ENCODE data around the gene FKBP2.

FKBP2 gene

DNA sequence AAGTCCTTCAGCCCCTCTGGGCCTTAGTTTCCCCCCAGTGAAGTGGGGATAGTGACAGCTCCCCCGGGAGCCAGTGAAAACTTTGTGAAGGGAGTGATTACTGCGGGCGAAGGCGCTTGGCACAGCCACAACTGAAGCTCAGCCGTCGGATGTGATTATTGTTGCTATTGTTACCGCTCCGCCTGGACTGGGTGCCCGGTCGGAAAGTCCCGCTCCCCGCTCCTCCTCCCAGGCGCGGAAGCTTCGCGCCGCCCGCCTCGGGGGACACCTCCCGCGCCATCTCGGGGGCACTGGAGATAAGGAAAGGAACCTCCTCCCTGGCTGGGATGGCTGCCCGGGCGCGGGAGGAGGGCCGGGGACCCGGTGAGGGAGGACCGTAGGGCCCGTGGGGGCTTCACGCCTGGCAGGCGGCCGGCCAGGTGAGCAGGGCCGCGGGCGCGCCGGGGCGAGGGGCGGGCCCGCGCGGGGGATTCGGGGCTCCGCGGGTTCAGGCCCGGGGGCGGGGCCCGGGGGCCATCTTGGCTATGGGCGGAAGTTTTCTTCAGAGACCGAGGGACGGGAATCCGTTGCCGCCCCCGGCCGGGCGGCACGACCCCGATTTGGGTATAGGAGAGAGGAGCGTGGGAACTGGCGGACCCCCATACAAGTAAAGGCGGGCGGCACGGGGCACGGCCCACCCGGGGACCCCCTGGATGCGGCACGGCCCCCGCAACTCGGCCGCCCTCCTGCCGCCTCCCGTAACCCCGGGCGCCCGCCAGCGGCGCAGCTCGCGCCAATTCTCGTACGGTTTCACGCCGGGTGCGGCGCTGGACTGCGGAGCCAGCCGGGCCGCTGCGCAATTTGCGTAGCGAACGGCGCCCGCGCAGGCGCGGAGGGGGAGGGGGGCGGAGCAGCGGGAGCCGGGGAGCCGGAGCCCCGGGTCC is 44.3 kb downstream of the FKBP2 start, which contains the start of gene GPR137:
TSS of gene GPR137 (plus strand) at position 887 of the 923 bp plus-strand sequence. CDS start 677 bp downstream, outside the sequence.
- TF ChIP-seq ZNF274 (IDR thresholded peaks at IDR 0.05; ENCODE audit: low read depth, low read length) (no peak), YY1 (IDR thresholded peaks at IDR 0.05; ENCODE audit: insufficient read depth, insufficient read length) (peak; percentile 84), SUZ12 (IDR thresholded peaks at IDR 0.05; ENCODE audit: extremely low read depth, insufficient read depth, insufficient read length) (no peak)
- H3K36me3 ChIP-seq (ENCODE audit: insufficient read depth, insufficient read length, low read length), result peaks cover 23% of the 10 kb centered on the region
- no peak for DNase-seq (ENCODE audit: low read depth, low spot score)
- peak within 1 kb of the TSS; percentile 75 for H3K4me3 ChIP-seq (ENCODE audit: insufficient read length, low read depth)
- H3K4me1 ChIP-seq (ENCODE audit: insufficient read depth, insufficient read length), result peaks cover 2% of the 10 kb centered on the region
- H3K27me3 ChIP-seq (ENCODE audit: insufficient read depth, insufficient read length), result peaks cover 12% of the 10 kb centered on the region
- H3K9ac ChIP-seq (ENCODE audit: insufficient read length, low read depth), result peak within 1 kb of the TSS; percentile 93
- no peaks in the 10 kb centered on the region for H3K9me3 ChIP-seq (ENCODE audit: insufficient read depth, low read length)

DNA sequence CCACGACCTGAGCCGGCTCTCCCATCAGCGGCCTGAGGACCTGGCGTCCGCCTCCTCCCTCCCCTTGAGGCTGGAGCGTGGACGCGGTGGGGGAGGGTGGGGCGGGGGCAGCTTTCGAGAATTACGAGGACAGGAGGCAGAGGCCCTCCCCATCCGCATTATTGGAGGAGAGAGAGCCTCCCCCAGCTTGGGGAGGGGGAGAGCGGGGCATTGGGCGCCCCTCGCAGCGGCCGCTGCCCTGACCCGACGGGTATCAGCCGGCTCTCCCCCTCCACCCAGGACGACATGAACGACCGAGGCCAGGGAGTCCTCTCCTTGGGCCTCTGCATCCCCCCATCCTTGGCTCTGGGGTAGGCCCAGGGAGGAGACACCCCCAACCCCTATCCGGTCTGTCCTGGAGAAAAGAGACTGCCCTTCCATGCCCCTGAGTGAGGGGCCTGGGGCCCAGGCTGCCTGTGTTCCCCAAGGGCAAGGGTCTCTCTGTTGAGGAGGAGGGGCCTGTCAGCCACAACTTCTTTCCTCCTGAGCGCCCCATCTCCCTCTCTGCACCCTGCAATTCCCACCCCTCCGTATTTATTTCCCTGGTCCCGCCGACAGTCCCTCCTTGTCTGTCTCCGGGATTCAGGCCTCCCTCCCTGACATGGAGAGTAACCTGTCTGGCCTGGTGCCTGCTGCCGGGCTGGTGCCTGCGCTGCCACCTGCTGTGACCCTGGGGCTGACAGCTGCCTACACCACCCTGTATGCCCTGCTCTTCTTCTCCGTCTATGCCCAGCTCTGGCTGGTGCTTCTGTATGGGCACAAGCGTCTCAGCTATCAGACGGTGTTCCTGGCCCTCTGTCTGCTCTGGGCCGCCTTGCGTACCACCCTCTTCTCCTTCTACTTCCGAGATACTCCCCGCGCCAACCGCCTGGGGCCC is 45.2 kb downstream of the FKBP2 start:
- Histone ChIP-seq H3K4me3 (ENCODE audit: insufficient read length, low read depth) (peak overlapping the region; percentile 75), H3K4me1 (ENCODE audit: insufficient read depth, insufficient read length) (peaks cover 4% of the 10 kb centered on the region), H3K36me3 (ENCODE audit: insufficient read depth, insufficient read length, low read length) (peaks cover 23% of the 10 kb centered on the region), H3K9ac (ENCODE audit: insufficient read length, low read depth) (peak overlapping the region; percentile 93), H3K9me3 (ENCODE audit: insufficient read depth, low read length) (no peaks in the 10 kb centered on the region), H3K27me3 (ENCODE audit: insufficient read depth, insufficient read length) (peaks cover 21% of the 10 kb centered on the region)
- TF ChIP-seq YY1 (IDR thresholded peaks at IDR 0.05; ENCODE audit: insufficient read depth, insufficient read length), result no peak
- TF ChIP-seq SUZ12 (IDR thresholded peaks at IDR 0.05; ENCODE audit: extremely low read depth, insufficient read depth, insufficient read length), result no peak
- no peak for TF ChIP-seq ZNF274 (IDR thresholded peaks at IDR 0.05; ENCODE audit: low read depth, low read length)
- DNase-seq (ENCODE audit: low read depth, low spot score), result no peak

DNA sequence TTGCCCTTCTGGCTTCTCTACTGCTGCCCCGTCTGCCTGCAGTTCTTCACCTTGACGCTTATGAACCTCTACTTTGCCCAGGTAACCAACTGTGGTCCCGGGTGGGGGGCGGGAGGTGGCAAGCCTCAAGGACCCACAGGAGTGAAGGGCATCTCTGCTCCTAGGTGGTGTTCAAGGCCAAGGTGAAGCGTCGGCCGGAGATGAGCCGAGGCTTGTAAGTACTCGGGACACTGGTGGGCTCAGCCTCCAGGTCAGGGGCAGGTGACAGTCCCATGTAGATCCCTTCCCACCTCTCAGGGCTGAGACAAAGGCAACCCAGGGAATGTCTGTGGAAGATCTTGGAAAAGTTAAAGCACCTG is 45.9 kb downstream of the FKBP2 start:
- DNase-seq (ENCODE audit: low read depth, low spot score), result no peak
- no peak overlapping the region for H3K4me3 ChIP-seq (ENCODE audit: insufficient read length, low read depth)
- peaks cover 20% of the 10 kb centered on the region for H3K36me3 ChIP-seq (ENCODE audit: insufficient read depth, insufficient read length, low read length)
- peaks cover 28% of the 10 kb centered on the region for H3K27me3 ChIP-seq (ENCODE audit: insufficient read depth, insufficient read length)
- no peak overlapping the region for H3K9ac ChIP-seq (ENCODE audit: insufficient read length, low read depth)
- TF ChIP-seq SUZ12 (IDR thresholded peaks at IDR 0.05; ENCODE audit: extremely low read depth, insufficient read depth, insufficient read length) (no peak), YY1 (IDR thresholded peaks at IDR 0.05; ENCODE audit: insufficient read depth, insufficient read length) (no peak), ZNF274 (IDR thresholded peaks at IDR 0.05; ENCODE audit: low read depth, low read length) (no peak)
- H3K4me1 ChIP-seq (ENCODE audit: insufficient read depth, insufficient read length), result peaks cover 6% of the 10 kb centered on the region
- no peaks in the 10 kb centered on the region for H3K9me3 ChIP-seq (ENCODE audit: insufficient read depth, low read length)

DNA sequence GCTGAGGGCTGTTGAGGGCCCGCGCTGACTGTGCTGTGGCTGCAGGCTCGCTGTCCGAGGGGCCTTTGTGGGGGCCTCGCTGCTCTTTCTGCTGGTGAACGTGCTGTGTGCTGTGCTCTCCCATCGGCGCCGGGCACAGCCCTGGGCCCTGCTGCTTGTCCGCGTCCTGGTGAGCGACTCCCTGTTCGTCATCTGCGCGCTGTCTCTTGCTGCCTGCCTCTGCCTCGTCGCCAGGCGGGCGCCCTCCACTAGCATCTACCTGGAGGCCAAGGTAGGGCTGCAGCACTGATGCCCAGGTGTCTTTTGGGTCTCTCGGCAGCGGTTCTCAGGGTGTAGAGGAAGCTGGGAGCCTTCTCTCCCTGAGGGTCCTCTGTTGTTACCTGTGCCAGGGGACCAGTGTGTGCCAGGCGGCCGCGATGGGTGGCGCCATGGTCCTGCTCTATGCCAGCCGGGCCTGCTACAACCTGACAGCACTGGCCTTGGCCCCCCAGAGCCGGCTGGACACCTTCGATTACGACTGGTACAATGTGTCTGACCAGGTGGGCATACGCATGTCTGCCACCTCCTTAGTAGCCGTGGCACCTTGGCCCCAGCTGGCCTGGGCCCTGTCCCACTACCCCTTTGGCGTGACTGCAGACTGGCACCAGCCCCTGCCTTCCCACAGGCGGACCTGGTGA is 46.9 kb downstream of the FKBP2 start:
- Histone ChIP-seq H3K4me3 (ENCODE audit: insufficient read length, low read depth) (no peak overlapping the region), H3K9ac (ENCODE audit: insufficient read length, low read depth) (no peak overlapping the region), H3K4me1 (ENCODE audit: insufficient read depth, insufficient read length) (peaks cover 11% of the 10 kb centered on the region), H3K27me3 (ENCODE audit: insufficient read depth, insufficient read length) (peaks cover 38% of the 10 kb centered on the region), H3K36me3 (ENCODE audit: insufficient read depth, insufficient read length, low read length) (peaks cover 13% of the 10 kb centered on the region), H3K9me3 (ENCODE audit: insufficient read depth, low read length) (no peaks in the 10 kb centered on the region)
- TF ChIP-seq YY1 (IDR thresholded peaks at IDR 0.05; ENCODE audit: insufficient read depth, insufficient read length) (no peak), ZNF274 (IDR thresholded peaks at IDR 0.05; ENCODE audit: low read depth, low read length) (no peak), SUZ12 (IDR thresholded peaks at IDR 0.05; ENCODE audit: extremely low read depth, insufficient read depth, insufficient read length) (no peak)
- no peak for DNase-seq (ENCODE audit: low read depth, low spot score)

DNA sequence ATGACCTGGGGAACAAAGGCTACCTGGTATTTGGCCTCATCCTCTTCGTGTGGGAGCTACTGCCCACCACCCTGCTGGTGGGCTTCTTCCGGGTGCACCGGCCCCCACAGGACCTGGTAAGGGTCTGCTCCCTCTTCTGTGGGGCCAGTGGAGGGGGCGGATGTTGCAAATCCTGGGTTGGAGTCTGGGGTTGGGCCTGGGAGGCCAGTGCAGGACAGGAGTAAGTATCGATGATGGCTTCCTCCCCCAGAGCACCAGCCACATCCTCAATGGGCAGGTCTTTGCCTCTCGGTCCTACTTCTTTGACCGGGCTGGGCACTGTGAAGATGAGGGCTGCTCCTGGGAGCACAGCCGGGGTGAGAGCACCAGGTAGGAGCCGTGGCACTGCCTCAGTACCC is 47.5 kb downstream of the FKBP2 start:
- Histone ChIP-seq H3K27me3 (ENCODE audit: insufficient read depth, insufficient read length) (peaks cover 44% of the 10 kb centered on the region), H3K9ac (ENCODE audit: insufficient read length, low read depth) (no peak overlapping the region), H3K9me3 (ENCODE audit: insufficient read depth, low read length) (no peaks in the 10 kb centered on the region), H3K4me3 (ENCODE audit: insufficient read length, low read depth) (no peak overlapping the region), H3K36me3 (ENCODE audit: insufficient read depth, insufficient read length, low read length) (peaks cover 13% of the 10 kb centered on the region), H3K4me1 (ENCODE audit: insufficient read depth, insufficient read length) (peaks cover 11% of the 10 kb centered on the region)
- no peak for DNase-seq (ENCODE audit: low read depth, low spot score)
- TF ChIP-seq YY1 (IDR thresholded peaks at IDR 0.05; ENCODE audit: insufficient read depth, insufficient read length) (no peak), ZNF274 (IDR thresholded peaks at IDR 0.05; ENCODE audit: low read depth, low read length) (no peak), SUZ12 (IDR thresholded peaks at IDR 0.05; ENCODE audit: extremely low read depth, insufficient read depth, insufficient read length) (no peak)

DNA sequence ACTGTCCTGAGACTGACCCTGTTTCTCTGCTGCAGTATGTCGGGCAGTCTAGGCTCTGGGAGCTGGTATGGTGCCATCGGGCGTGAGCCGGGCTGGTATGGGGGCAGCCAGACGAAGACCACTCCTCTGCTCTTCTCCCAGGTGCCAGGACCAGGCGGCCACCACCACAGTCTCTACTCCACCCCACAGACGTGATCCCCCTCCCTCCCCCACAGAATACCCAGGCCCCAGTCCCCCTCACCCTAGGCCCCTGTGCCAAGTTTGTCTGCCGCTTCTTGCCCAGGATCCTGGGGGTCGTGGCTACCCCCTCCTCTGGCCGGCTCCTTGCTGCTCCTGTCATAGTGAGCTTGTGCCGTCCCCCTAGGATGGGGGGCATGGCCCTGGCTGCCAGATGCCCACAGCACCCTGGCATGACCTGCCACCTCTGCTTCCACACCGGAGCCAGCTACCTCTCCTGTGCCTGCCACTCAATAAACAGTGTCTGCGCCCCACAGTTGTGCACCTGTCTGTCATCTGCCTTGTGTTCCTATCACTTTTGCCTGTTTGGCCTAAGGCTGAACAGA is 48.2 kb downstream of the FKBP2 start:
- Histone ChIP-seq H3K27me3 (ENCODE audit: insufficient read depth, insufficient read length) (peaks cover 51% of the 10 kb centered on the region), H3K4me3 (ENCODE audit: insufficient read length, low read depth) (no peak overlapping the region), H3K4me1 (ENCODE audit: insufficient read depth, insufficient read length) (peaks cover 11% of the 10 kb centered on the region), H3K9me3 (ENCODE audit: insufficient read depth, low read length) (no peaks in the 10 kb centered on the region), H3K36me3 (ENCODE audit: insufficient read depth, insufficient read length, low read length) (peaks cover 13% of the 10 kb centered on the region), H3K9ac (ENCODE audit: insufficient read length, low read depth) (no peak overlapping the region)
- TF ChIP-seq SUZ12 (IDR thresholded peaks at IDR 0.05; ENCODE audit: extremely low read depth, insufficient read depth, insufficient read length) (no peak), YY1 (IDR thresholded peaks at IDR 0.05; ENCODE audit: insufficient read depth, insufficient read length) (no peak), ZNF274 (IDR thresholded peaks at IDR 0.05; ENCODE audit: low read depth, low read length) (no peak)
- no peak for DNase-seq (ENCODE audit: low read depth, low spot score)
